IPS-15b (cell line): ENCODE data around the gene DHX40.
"Not testable (repeated sequence)": the region's sequence is repeated elsewhere in the genome, so short reads cannot be mapped to it uniquely, and the experiment has no call there.

ENCODE experiments used
- H3K27me3 ChIP-seq: one replicate; pipeline ENCODE4 v1.6.1; 2013; ENCODE audit warnings: low read length; ENCODE audit not compliant: control insufficient read depth, insufficient read depth
- H3K36me3 ChIP-seq: one replicate; pipeline ENCODE4 v1.6.1; 2013; ENCODE audit warnings: low read length; ENCODE audit not compliant: control insufficient read depth, insufficient read depth
- H3K4me1 ChIP-seq: one replicate; pipeline ENCODE4 v1.6.1; 2013; ENCODE audit warnings: mild to moderate bottlenecking, low read length; ENCODE audit not compliant: control insufficient read depth, insufficient read depth
- H3K4me3 ChIP-seq: one replicate; pipeline ENCODE4 v1.5.1; 2013; ENCODE audit warnings: low read depth, low read length
- H3K9ac ChIP-seq: one replicate; pipeline ENCODE4 v1.6.1; 2013; ENCODE audit warnings: low read depth, mild to moderate bottlenecking, low read length
- H3K9me3 ChIP-seq: one replicate; pipeline ENCODE4 v1.6.1; 2013; ENCODE audit warnings: mild to moderate bottlenecking, low read length; ENCODE audit not compliant: control insufficient read depth, insufficient read depth

DHX40 gene

GRCh38 chr17:59572301-59572924 lies 7.0 kb downstream of the DHX40 start:
- H3K4me3 ChIP-seq, result no peak overlapping the region
- H3K27me3 ChIP-seq, result no peaks in the 10 kb centered on the region
- no peak overlapping the region for H3K9ac ChIP-seq
- no peaks in the 10 kb centered on the region for H3K4me1 ChIP-seq
- H3K36me3 ChIP-seq, result no peaks in the 10 kb centered on the region
- H3K9me3 ChIP-seq, result no peaks in the 10 kb centered on the region

- not testable (repeated sequence) for H3K4me3 ChIP-seq, H3K4me1 ChIP-seq, H3K36me3 ChIP-seq, H3K9ac ChIP-seq, H3K9me3 ChIP-seq, H3K27me3 ChIP-seq
These were observed 18.8 kb downstream of the DHX40 start for GRCh38 chr17:59584168-59584567.

- H3K27me3 ChIP-seq, result no peaks in the 10 kb centered on the region
- peaks cover 3% of the 10 kb centered on the region for H3K4me1 ChIP-seq
- H3K36me3 ChIP-seq, result peaks cover 3% of the 10 kb centered on the region
These were observed 34.8 kb downstream of the DHX40 start for GRCh38 chr17:59600169-59600568.

GRCh38 chr17:59601130-59601529 lies 35.7 kb downstream of the DHX40 start:
- no peak overlapping the region for H3K9ac ChIP-seq
- H3K27me3 ChIP-seq, result no peaks in the 10 kb centered on the region
- no peak overlapping the region for H3K4me3 ChIP-seq
- H3K4me1 ChIP-seq, result peaks cover 3% of the 10 kb centered on the region
- H3K36me3 ChIP-seq, result peaks cover 3% of the 10 kb centered on the region
- H3K9me3 ChIP-seq, result no peaks in the 10 kb centered on the region

More at GRCh38 chr17:59600169-59600568, 34.8 kb downstream of the DHX40 start:
- Histone ChIP-seq H3K9me3 (no peaks in the 10 kb centered on the region), H3K4me3 (no peak overlapping the region), H3K9ac (no peak overlapping the region)

GRCh38 chr17:59607061-59607460 lies 41.7 kb downstream of the DHX40 start:
- Histone ChIP-seq H3K9me3 (no peaks in the 10 kb centered on the region), H3K36me3 (peaks cover 3% of the 10 kb centered on the region), H3K27me3 (no peaks in the 10 kb centered on the region), H3K4me3 (no peak overlapping the region), H3K9ac (no peak overlapping the region), H3K4me1 (no peaks in the 10 kb centered on the region)

- H3K4me1 ChIP-seq, result no peaks in the 10 kb centered on the region
- H3K9ac ChIP-seq, result no peak overlapping the region
- H3K36me3 ChIP-seq, result peaks cover 3% of the 10 kb centered on the region
- H3K27me3 ChIP-seq, result no peaks in the 10 kb centered on the region
- no peaks in the 10 kb centered on the region for H3K9me3 ChIP-seq
- H3K4me3 ChIP-seq, result no peak overlapping the region
These were observed 42.5 kb downstream of the DHX40 start for GRCh38 chr17:59607817-59608403.

GRCh38 chr17:59611503-59611902 lies 46.1 kb downstream of the DHX40 start:
- Histone ChIP-seq H3K9ac (no peak overlapping the region), H3K36me3 (no peaks in the 10 kb centered on the region), H3K27me3 (no peaks in the 10 kb centered on the region), H3K9me3 (no peaks in the 10 kb centered on the region), H3K4me1 (no peaks in the 10 kb centered on the region), H3K4me3 (no peak overlapping the region)

- H3K9ac ChIP-seq, result peak overlapping the region; percentile 47
- H3K4me1 ChIP-seq, result no peaks in the 10 kb centered on the region
- H3K36me3 ChIP-seq, result no peaks in the 10 kb centered on the region
- no peaks in the 10 kb centered on the region for H3K27me3 ChIP-seq
- H3K9me3 ChIP-seq, result no peaks in the 10 kb centered on the region
- H3K4me3 ChIP-seq, result no peak overlapping the region
These were observed 51.0 kb downstream of the DHX40 start for GRCh38 chr17:59616253-59616920.

- H3K4me3 ChIP-seq, result no peak overlapping the region
- no peaks in the 10 kb centered on the region for H3K27me3 ChIP-seq
- H3K4me1 ChIP-seq, result no peaks in the 10 kb centered on the region
- no peaks in the 10 kb centered on the region for H3K9me3 ChIP-seq
- no peak overlapping the region for H3K9ac ChIP-seq
- H3K36me3 ChIP-seq, result no peaks in the 10 kb centered on the region
These were observed 51.8 kb downstream of the DHX40 start for GRCh38 chr17:59617156-59617732.

- peaks cover 5% of the 10 kb centered on the region for H3K4me1 ChIP-seq
- no peaks in the 10 kb centered on the region for H3K27me3 ChIP-seq
- H3K9ac ChIP-seq, result peak overlapping the region; percentile 98
- H3K4me3 ChIP-seq, result peak overlapping the region; percentile 96
- H3K36me3 ChIP-seq, result no peaks in the 10 kb centered on the region
- no peaks in the 10 kb centered on the region for H3K9me3 ChIP-seq
These were observed 53.6 kb downstream of the DHX40 start for GRCh38 chr17:59619035-59619297.

- Histone ChIP-seq H3K9me3 (no peaks in the 10 kb centered on the region), H3K9ac (peak within 1 kb of the TSS; percentile 98), H3K36me3 (no peaks in the 10 kb centered on the region), H3K4me3 (peak within 1 kb of the TSS; percentile 96), H3K4me1 (peaks cover 5% of the 10 kb centered on the region), H3K27me3 (no peaks in the 10 kb centered on the region)
These were observed 54.1 kb downstream of the DHX40 start, which contains the start of gene CLTC for GRCh38 chr17:59619298-59620063. Gene CLTC (plus strand): TSS chr17:59619895. CDS start chr17:59620132, 237 bp downstream.
